ENCODE results near the gene GSTM1.
A peak's percentile ranks its signal among the peaks of the same experiment; 100 is the strongest.

The GSTM1 gene

GRCh38 chr1:109726007-109726406 is 38.4 kb downstream of the GSTM1 start:
- DNase-seq (ENCODE audit: low read depth in 1 of 2, low spot score in 1 of 2): no peak

GRCh38 chr1:109726728-109727373 is 39.2 kb downstream of the GSTM1 start:
- no peak for DNase-seq (ENCODE audit: low read depth in 1 of 2, low spot score in 1 of 2)

- DNase-seq (ENCODE audit: low read depth in 1 of 2, low spot score in 1 of 2): no peak
These were observed 41.3 kb downstream of the GSTM1 start for GRCh38 chr1:109728870-109729269.

- DNase-seq (ENCODE audit: low read depth in 1 of 2, low spot score in 1 of 2): no peak
These were observed 43.0 kb downstream of the GSTM1 start for GRCh38 chr1:109730666-109731065.

GRCh38 chr1:109732390-109732881 is 44.8 kb downstream of the GSTM1 start:
- DNase-seq (ENCODE audit: low read depth in 1 of 2, low spot score in 1 of 2): no peak

GRCh38 chr1:109733236-109733870 is 45.7 kb downstream of the GSTM1 start:
- no peak for DNase-seq (ENCODE audit: low read depth in 1 of 2, low spot score in 1 of 2)

- DNase-seq (ENCODE audit: low read depth in 1 of 2, low spot score in 1 of 2): peak; percentile 57 to 77
These were observed 52.4 kb downstream of the GSTM1 start for GRCh38 chr1:109739738-109740614.

GRCh38 chr1:109740615-109741373 is 53.2 kb downstream of the GSTM1 start, which contains the start of gene GSTM3:
TSS of gene GSTM3 (minus strand) at chr1:109741038. CDS start at chr1:109740287, 751 bp downstream.
- DNase-seq (ENCODE audit: low read depth in 1 of 2, low spot score in 1 of 2): no peak

Measured in activated T-helper 1 cell treated with anti-CD3 and anti-CD28 coated beads, Interleukin-2, amount 50 U/mL, for 16 hours (primary cell).